Thyroid gland (tissue), 4 donors: ENCODE measurements around the gene WDFY2.

Source experiments
- CTCF ChIP-seq, 6 experiments: fragments of 200-600 bp in 3 of 6; fragments of 450-650 bp in 3 of 6; sonication (generic) in 3 of 6; IDR thresholded peaks; one replicate each; pipeline ENCODE4 v1.5.1; 2016 to 2019; ENCODE audit warnings: antibody characterized with exemption in 6 of 6, mild to moderate bottlenecking in 2 of 6, inconsistent platforms in 1 of 6, moderate library complexity in 1 of 6
- POLR2A ChIP-seq, 2 donors: fragments of 450-650 bp; IDR thresholded peaks; one replicate each; pipeline ENCODE4 v1.6.1; 2017; ENCODE audit warnings: antibody characterized with exemption in 2 of 2, mild to moderate bottlenecking in 2 of 2, moderate library complexity in 1 of 2

DNA sequence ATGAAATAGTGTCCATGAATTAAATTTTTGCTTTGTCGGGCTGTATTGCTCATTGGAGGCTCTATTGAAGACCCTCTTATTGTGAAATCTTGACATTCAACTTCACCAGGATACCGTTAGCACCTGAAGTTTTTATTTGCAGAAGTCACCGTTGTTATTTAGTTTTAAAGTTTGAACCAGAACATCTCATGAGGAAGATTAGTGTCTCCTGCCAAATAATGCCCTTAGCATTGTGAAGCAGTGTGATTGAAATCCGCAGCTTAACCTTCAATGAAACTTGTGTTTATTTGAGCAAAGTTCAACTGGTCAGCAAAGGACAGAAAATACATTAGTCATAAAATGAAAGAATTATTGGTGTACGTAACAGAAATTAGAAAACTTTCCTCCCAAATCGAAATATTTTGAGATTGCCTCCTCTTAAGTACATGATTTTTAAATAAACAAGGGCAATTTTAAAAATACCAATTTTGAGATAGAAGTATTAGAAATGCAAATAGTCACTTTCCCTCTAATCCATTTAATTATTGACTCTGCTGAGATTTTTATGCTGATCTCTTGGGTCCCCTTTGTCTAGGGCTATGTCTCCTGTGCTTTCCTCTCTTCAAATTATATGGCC is 84.4 kb downstream of the WDFY2 start:
- TF ChIP-seq POLR2A (IDR thresholded peaks at IDR 0.05) (no peak), CTCF (IDR thresholded peaks at IDR 0.05) (no peak)
